ENCODE measurements around the gene GUF1. TPM values are rescaled to one million over a fixed set of nuclear protein-coding genes. Genes with fewer than 3 reads are reported as not detected.
A peak's percentile ranks its signal among the peaks of the same experiment; 100 is the strongest.

Gene GUF1
- total and polyA plus RNA-seq, 2 experiments from 2014 or later, result 15.4 to 39.9 TPM

DNA sequence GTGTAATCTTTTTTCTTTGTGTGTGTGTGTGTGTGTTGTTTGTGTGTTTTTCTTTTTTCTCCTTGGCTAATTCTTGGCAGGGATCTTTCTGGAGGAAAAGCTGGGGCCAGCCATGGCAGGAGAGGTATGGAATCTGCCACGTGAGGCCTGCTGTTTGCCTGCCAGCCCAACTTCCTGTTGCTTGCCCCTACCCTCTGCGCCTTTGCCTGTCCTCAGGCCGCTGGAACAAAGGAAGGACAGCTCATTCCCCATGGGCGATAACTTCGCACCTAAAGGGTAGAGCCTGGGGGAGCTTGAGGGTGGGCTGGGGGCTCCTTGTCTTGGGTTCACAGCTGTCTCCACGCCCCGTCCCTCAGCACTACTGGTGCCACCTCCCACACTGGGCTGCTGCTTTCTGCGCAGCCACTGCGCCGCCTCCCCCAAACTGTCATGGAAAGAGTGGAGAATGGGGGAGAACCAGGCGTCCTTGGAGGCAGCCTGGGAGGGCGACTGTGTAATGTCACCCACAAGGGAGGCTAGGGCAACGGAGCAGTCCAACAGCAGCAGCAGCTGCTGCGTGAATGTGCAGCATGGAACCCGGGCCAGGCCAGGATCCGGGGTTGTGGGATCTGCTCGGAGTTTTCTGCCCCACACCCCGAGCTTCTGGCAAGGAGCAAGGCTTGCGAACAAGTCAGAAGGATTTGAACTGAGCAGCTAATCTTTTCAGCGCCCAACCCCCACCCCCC is 14.5 kb upstream of the GUF1 start:
- Histone ChIP-seq H3K36me3 (ENCODE audit: insufficient read depth) (no peaks in the 10 kb centered on the region), H3K4me3 (no peak overlapping the region), H2AFZ (peak overlapping the region; percentile 88), H3K4me1 (ENCODE audit: insufficient read depth) (no peaks in the 10 kb centered on the region), H3K27me3 (ENCODE audit: insufficient read depth) (no peaks in the 10 kb centered on the region), H4K20me1 (replicated peaks; ENCODE audit: insufficient read depth) (no peaks in the 10 kb centered on the region), H3F3A (replicated peaks; ENCODE audit: low read depth) (no peaks in the 10 kb centered on the region), H3K79me2 (replicated peaks; ENCODE audit: insufficient read depth) (no peaks in the 10 kb centered on the region), H3K27ac (ENCODE audit: low read depth) (no peak overlapping the region), H3K4me2 (no peak overlapping the region), H3K9me2 (ENCODE audit: insufficient read depth) (no peaks in the 10 kb centered on the region)
- ATAC-seq (peak; percentile 53; the same call in 2 of the 3 replicates), DNase-seq (ENCODE audit: low spot score) (peak; percentile 8)
- no peaks in the 10 kb centered on the region for H3K27me3 Mint-ChIP-seq (ENCODE audit: insufficient read depth, low read depth, poor library complexity)
- H3K4me1 Mint-ChIP-seq, result peaks cover 8% of the 10 kb centered on the region; the same call in 2 of the 3 replicates
- TF ChIP-seq ZNF331 (CRISPR knock-in tag; IDR thresholded peaks at IDR 0.05; ENCODE audit: low read depth), result no peak
- no peak for TF ChIP-seq EZH2phosphoT487 (IDR thresholded peaks at IDR 0.05; ENCODE audit: unreplicated experiment)
- no peak for TF ChIP-seq STAT1 (IDR thresholded peaks at IDR 0.05; ENCODE audit: unreplicated experiment)
- no peak for TF ChIP-seq CREB1 (CRISPR knock-in tag; IDR thresholded peaks at IDR 0.05; ENCODE audit: low read depth)
- no peak for TF ChIP-seq ETS1 (IDR thresholded peaks at IDR 0.05)
- no peak for TF ChIP-seq REST (IDR thresholded peaks at IDR 0.05; ENCODE audit: unreplicated experiment)
- no peak for TF ChIP-seq ZNF114 (CRISPR knock-in tag; IDR thresholded peaks at IDR 0.05)
- TF ChIP-seq, protein P1, sequence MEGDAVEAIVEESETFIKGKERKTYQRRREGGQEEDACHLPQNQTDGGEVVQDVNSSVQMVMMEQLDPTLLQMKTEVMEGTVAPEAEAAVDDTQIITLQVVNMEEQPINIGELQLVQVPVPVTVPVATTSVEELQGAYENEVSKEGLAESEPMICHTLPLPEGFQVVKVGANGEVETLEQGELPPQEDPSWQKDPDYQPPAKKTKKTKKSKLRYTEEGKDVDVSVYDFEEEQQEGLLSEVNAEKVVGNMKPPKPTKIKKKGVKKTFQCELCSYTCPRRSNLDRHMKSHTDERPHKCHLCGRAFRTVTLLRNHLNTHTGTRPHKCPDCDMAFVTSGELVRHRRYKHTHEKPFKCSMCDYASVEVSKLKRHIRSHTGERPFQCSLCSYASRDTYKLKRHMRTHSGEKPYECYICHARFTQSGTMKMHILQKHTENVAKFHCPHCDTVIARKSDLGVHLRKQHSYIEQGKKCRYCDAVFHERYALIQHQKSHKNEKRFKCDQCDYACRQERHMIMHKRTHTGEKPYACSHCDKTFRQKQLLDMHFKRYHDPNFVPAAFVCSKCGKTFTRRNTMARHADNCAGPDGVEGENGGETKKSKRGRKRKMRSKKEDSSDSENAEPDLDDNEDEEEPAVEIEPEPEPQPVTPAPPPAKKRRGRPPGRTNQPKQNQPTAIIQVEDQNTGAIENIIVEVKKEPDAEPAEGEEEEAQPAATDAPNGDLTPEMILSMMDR (conservative IDR thresholded peaks at IDR 0.05; ENCODE audit: low read depth in 2 of 2), result no peak
- TF ChIP-seq POLR2AphosphoS5 (IDR thresholded peaks at IDR 0.05; ENCODE audit: low read depth), result no peak
- no peak for TF ChIP-seq JUNB (IDR thresholded peaks at IDR 0.05; ENCODE audit: unreplicated experiment)
- TF ChIP-seq NANOG (IDR thresholded peaks at IDR 0.05; ENCODE audit: borderline replicate concordance), result no peak
- no peak overlapping the region for H3K4me3 Mint-ChIP-seq
- no peaks in the 10 kb centered on the region for H3K36me3 Mint-ChIP-seq (ENCODE audit: low read depth)
- H3K9me3 Mint-ChIP-seq, result no peaks in the 10 kb centered on the region
- H3K27ac Mint-ChIP-seq, result no peak overlapping the region
